Measurements from ENCODE around the gene SYNGAP1.

Gene SYNGAP1

DNA sequence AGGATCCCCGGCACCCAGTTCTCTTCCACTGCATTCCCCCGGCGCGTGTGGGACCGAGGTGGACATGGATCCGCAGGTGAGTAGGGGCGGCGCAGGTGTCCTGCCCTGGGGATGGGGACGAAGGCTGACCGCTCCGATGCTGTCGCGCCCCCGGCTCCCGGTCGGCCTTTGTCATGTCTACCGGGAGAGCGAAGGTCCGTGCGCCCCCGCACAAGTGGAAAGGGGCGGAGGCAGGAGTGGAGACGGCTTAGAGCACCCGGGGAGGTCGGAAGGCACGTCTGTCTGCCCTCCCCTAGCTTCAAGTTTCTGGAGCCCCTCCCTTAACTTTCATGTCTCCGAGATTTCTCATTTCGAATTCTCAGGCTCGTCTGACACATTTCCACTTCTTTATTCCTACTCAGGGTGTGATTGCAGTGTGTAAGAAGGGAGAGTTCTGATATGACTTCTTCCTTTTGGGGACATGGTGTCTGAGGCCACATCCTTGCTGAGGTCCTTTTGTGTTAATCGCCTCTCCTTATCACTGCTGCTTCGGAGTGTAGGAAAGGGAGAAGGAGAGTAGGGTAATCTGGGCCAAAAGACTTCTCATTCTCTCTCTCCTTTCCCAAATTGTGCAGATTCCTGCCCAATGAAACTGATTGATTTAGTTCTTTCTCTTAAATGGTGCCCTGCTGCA is 27.8 kb upstream of the SYNGAP1 start:
- H3K9ac ChIP-seq (ENCODE audit: low read length): peak overlapping the region; percentile 85
- H3K9me2 ChIP-seq (replicated peaks; ENCODE audit: insufficient read depth, low read length): no peaks in the 10 kb centered on the region
- peak overlapping the region; percentile 40 for H2AFZ ChIP-seq (ENCODE audit: low read length)
- TF ChIP-seq, protein P1, sequence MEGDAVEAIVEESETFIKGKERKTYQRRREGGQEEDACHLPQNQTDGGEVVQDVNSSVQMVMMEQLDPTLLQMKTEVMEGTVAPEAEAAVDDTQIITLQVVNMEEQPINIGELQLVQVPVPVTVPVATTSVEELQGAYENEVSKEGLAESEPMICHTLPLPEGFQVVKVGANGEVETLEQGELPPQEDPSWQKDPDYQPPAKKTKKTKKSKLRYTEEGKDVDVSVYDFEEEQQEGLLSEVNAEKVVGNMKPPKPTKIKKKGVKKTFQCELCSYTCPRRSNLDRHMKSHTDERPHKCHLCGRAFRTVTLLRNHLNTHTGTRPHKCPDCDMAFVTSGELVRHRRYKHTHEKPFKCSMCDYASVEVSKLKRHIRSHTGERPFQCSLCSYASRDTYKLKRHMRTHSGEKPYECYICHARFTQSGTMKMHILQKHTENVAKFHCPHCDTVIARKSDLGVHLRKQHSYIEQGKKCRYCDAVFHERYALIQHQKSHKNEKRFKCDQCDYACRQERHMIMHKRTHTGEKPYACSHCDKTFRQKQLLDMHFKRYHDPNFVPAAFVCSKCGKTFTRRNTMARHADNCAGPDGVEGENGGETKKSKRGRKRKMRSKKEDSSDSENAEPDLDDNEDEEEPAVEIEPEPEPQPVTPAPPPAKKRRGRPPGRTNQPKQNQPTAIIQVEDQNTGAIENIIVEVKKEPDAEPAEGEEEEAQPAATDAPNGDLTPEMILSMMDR (IDR thresholded peaks at IDR 0.05; ENCODE audit: low read length): no peak
- TF ChIP-seq EZH2 (optimal IDR thresholded peaks at IDR 0.05; ENCODE audit: low read depth, low read length): no peak
- no peak for TF ChIP-seq EZH2phosphoT487 (IDR thresholded peaks at IDR 0.05; ENCODE audit: low read length)
- peaks cover 52% of the 10 kb centered on the region for H3K79me2 ChIP-seq (ENCODE audit: low read length)
- peaks cover 21% of the 10 kb centered on the region for H3K4me1 ChIP-seq (ENCODE audit: low read length)
- DNase-seq: peak; percentile 26
- H4K20me1 ChIP-seq (ENCODE audit: insufficient read depth, low read length): no peaks in the 10 kb centered on the region
- H3K27me3 ChIP-seq (replicated peaks; ENCODE audit: insufficient read depth, low read length): no peaks in the 10 kb centered on the region
- peak overlapping the region; percentile 84 for H3K4me2 ChIP-seq (ENCODE audit: low read depth, low read length)
- H3K4me3 ChIP-seq (ENCODE audit: low read length): peak overlapping the region; percentile 85
- peaks cover 3% of the 10 kb centered on the region; the same call in 1 of the 2 replicates for H3K36me3 ChIP-seq (replicated peaks; ENCODE audit: insufficient read depth, low read length)
- H3F3A ChIP-seq (ENCODE audit: insufficient read depth, low read length): peaks cover 19% of the 10 kb centered on the region
- no peaks in the 10 kb centered on the region for H3K9me3 ChIP-seq (replicated peaks; ENCODE audit: insufficient read depth, low read length)
- peak overlapping the region; percentile 76 for H3K27ac ChIP-seq (ENCODE audit: low read length)

DNA sequence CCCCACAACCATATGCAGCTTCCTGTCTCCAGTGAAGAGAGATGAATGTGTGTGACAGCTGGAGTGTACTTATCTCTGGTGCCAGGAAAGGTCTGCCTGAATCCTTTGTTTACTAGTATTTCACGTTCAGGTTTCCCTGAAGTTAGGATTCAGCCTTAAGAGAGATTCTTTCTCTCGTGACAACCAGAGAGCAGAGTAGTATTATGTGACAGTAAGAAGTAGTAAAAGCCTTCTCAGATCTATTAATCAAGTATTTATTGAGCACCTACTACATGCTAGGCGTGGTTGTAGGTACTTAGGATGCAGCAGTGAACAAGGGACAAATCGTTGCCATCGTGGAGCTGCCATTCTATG is 27.3 kb upstream of the SYNGAP1 start:
- peaks cover 21% of the 10 kb centered on the region for H3K4me1 ChIP-seq (ENCODE audit: low read length)
- peaks cover 4% of the 10 kb centered on the region for H3K36me3 ChIP-seq (replicated peaks; ENCODE audit: insufficient read depth, low read length)
- H2AFZ ChIP-seq (ENCODE audit: low read length): peak overlapping the region; percentile 40; the same call in 1 of the 2 replicates
- H3K79me2 ChIP-seq (ENCODE audit: low read length): peaks cover 57% of the 10 kb centered on the region
- peak overlapping the region; percentile 85 for H3K4me3 ChIP-seq (ENCODE audit: low read length)
- no peaks in the 10 kb centered on the region for H3K9me2 ChIP-seq (replicated peaks; ENCODE audit: insufficient read depth, low read length)
- H4K20me1 ChIP-seq (ENCODE audit: insufficient read depth, low read length): no peaks in the 10 kb centered on the region; the same call in 1 of the 2 replicates
- peak overlapping the region; percentile 76 for H3K27ac ChIP-seq (ENCODE audit: low read length)
- H3K27me3 ChIP-seq (replicated peaks; ENCODE audit: insufficient read depth, low read length): no peaks in the 10 kb centered on the region
- peak overlapping the region; percentile 85 for H3K9ac ChIP-seq (ENCODE audit: low read length)
- no peaks in the 10 kb centered on the region for H3K9me3 ChIP-seq (replicated peaks; ENCODE audit: insufficient read depth, low read length)
- H3K4me2 ChIP-seq (ENCODE audit: low read depth, low read length): peak overlapping the region; percentile 84
- peaks cover 19% of the 10 kb centered on the region for H3F3A ChIP-seq (ENCODE audit: insufficient read depth, low read length)
- no peak for DNase-seq
- TF ChIP-seq EZH2phosphoT487 (IDR thresholded peaks at IDR 0.05; ENCODE audit: low read length): no peak
- TF ChIP-seq, protein P1 (IDR thresholded peaks at IDR 0.05; ENCODE audit: low read length): no peak

DNA sequence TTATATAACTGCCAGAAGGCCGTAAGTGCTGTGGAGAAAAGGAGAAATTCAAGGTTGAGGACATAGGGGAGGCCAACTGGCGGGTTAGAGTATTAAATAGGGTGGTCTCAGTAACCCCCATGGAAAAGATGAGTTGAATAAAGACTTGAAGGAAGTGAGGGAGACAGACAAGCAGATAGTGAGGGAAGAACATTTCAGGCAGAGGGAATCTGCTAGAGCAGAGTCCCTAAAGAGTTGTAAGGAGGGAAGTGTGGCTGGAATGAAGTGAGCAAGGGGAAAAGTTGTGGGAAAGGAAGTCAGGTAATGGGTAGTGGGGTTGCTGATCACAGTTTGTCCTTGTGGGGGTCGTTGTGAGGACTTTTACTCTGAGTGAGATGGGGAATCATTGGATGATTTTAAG is 26.9 kb upstream of the SYNGAP1 start:
- Histone ChIP-seq H3K4me1 (ENCODE audit: low read length) (peaks cover 21% of the 10 kb centered on the region), H3K27ac (ENCODE audit: low read length) (peak overlapping the region; percentile 76; the same call in 1 of the 2 replicates)
- TF ChIP-seq, protein P1 (IDR thresholded peaks at IDR 0.05; ENCODE audit: low read length): no peak
- TF ChIP-seq EZH2 (optimal IDR thresholded peaks at IDR 0.05; ENCODE audit: low read depth, low read length): no peak
- no peak for TF ChIP-seq EZH2phosphoT487 (IDR thresholded peaks at IDR 0.05; ENCODE audit: low read length)

More for the DNA sequence above, 26.9 kb upstream of the SYNGAP1 start:
- Histone ChIP-seq H3K4me3 (ENCODE audit: low read length) (peak overlapping the region; percentile 85), H3K4me2 (ENCODE audit: low read depth, low read length) (peak overlapping the region; percentile 84), H3K79me2 (ENCODE audit: low read length) (peaks cover 61% of the 10 kb centered on the region), H4K20me1 (ENCODE audit: insufficient read depth, low read length) (no peaks in the 10 kb centered on the region; the same call in 1 of the 2 replicates), H2AFZ (ENCODE audit: low read length) (no peak overlapping the region), H3F3A (ENCODE audit: insufficient read depth, low read length) (peaks cover 19% of the 10 kb centered on the region), H3K9me2 (replicated peaks; ENCODE audit: insufficient read depth, low read length) (no peaks in the 10 kb centered on the region), H3K9me3 (replicated peaks; ENCODE audit: insufficient read depth, low read length) (no peaks in the 10 kb centered on the region), H3K36me3 (replicated peaks; ENCODE audit: insufficient read depth, low read length) (peaks cover 7% of the 10 kb centered on the region), H3K9ac (ENCODE audit: low read length) (peak overlapping the region; percentile 85), H3K27me3 (replicated peaks; ENCODE audit: insufficient read depth, low read length) (no peaks in the 10 kb centered on the region)
- DNase-seq: no peak

All from MM.1S (cell line).